SK-N-SH (cell line): Measurements from ENCODE around the gene PCED1A. TPM values are rescaled to one million over a fixed set of nuclear protein-coding genes. Genes with fewer than 3 reads are reported as not detected.

Experiments used
- CTCF ChIA-PET: fragments of 300-600, 350-600 bp; formaldehyde crosslinking; extraction: SDS; loops from one replicate; lab custom pipeline; 2021; lab: Yijun Ruan, JAX
- POLR2A ChIA-PET: fragments of 350-600 bp; sonication (Branson Sonifier 250); formaldehyde crosslinking; extraction: SDS; loops from one replicate; lab custom pipeline; 2020; ENCODE audit warnings: antibody characterized with exemption, inconsistent platforms; lab: Yijun Ruan, JAX
- DNase-seq: peaks from one replicate; pipeline ENCODE4 v3.0.0; 2012
- H2AFZ ChIP-seq: fragments of 200-600 bp; sonication (generic); 2 replicates; pipeline ENCODE4 v1.8.1; 2016; ENCODE audit warnings: antibody characterized with exemption, mild to moderate bottlenecking, low read depth
- H3F3A ChIP-seq: fragments of 200-600 bp; sonication (generic); replicated peaks from 2 replicates; pipeline ENCODE3; 2016; ENCODE audit warnings: antibody characterized with exemption, mild to moderate bottlenecking; ENCODE audit not compliant: insufficient read depth
- H3K27ac ChIP-seq, 2 experiments: fragments of 200-500 bp in 1 of 2; fragments of 200-600 bp in 1 of 2; sonication (Bioruptor generic) in 1 of 2; sonication (generic), shearing (Covaris generic) in 1 of 2; 2 replicates each; pipeline versions ENCODE4 v1.5.1 to v1.6.1; 2014 to 2016; ENCODE audit warnings: low read depth in 2 of 2, inconsistent platforms in 1 of 2, low read length in 1 of 2, mild to moderate bottlenecking in 1 of 2, mixed read lengths in 1 of 2
- H3K27me3 ChIP-seq: fragments of 200-600 bp; sonication (generic), shearing (Covaris generic); 2 replicates; pipeline ENCODE4 v1.6.1; 2016; ENCODE audit warnings: mixed run types; ENCODE audit not compliant: insufficient read depth
- H3K36me3 ChIP-seq, 2 experiments: fragments of 200-500 bp in 1 of 2; fragments of 200-600 bp in 1 of 2; sonication (Bioruptor generic) in 1 of 2; sonication (generic) in 1 of 2; replicated peaks in 1 of 2; 2 replicates each; pipeline versions ENCODE3 to v1.5.1; 2014 to 2016; ENCODE audit warnings: low read length in 1 of 2, mild to moderate bottlenecking in 1 of 2; ENCODE audit not compliant: insufficient read depth in 2 of 2, control insufficient read depth in 1 of 2
- H3K4me1 ChIP-seq, 2 experiments: fragments of 200-500 bp in 1 of 2; fragments of 200-600 bp in 1 of 2; sonication (Bioruptor generic) in 1 of 2; sonication (generic), shearing (Covaris generic) in 1 of 2; 2 replicates each; pipeline versions ENCODE4 v1.5.1 to v1.6.1; 2014 to 2016; ENCODE audit warnings: low read depth in 1 of 2, low read length in 1 of 2, mixed run types in 1 of 2; ENCODE audit not compliant: insufficient read depth in 2 of 2, control insufficient read depth in 1 of 2
- H3K4me2 ChIP-seq: fragments of 200-600 bp; sonication (generic), shearing (Covaris generic); 2 replicates; pipeline ENCODE4 v1.6.1; 2017; ENCODE audit warnings: mixed run types
- H3K4me3 ChIP-seq, 2 experiments: fragments of 200-500 bp in 1 of 2; fragments of 200-600 bp in 1 of 2; sonication (Bioruptor generic) in 1 of 2; sonication (generic), shearing (Covaris generic) in 1 of 2; 2 replicates each; pipeline versions ENCODE4 v1.5.1 to v1.8.1; 2014 to 2016; ENCODE audit warnings: low read depth in 2 of 2, inconsistent platforms in 1 of 2, low read length in 1 of 2, mild to moderate bottlenecking in 1 of 2, mixed read lengths in 1 of 2, moderate library complexity in 1 of 2
- H3K79me2 ChIP-seq: fragments of 200-600 bp; sonication (generic); 2 replicates; pipeline ENCODE4 v1.8.1; 2017; ENCODE audit warnings: mild to moderate bottlenecking; ENCODE audit not compliant: insufficient read depth
- H3K9ac ChIP-seq: fragments of 200-600 bp; sonication (generic); 2 replicates; pipeline ENCODE4 v1.6.1; 2017; ENCODE audit warnings: mixed run types
- H3K9me2 ChIP-seq: fragments of 200-600 bp; sonication (generic); 2 replicates; pipeline ENCODE4 v1.6.1; 2017; ENCODE audit warnings: mixed run types
- H3K9me3 ChIP-seq: fragments of 200-600 bp; sonication (generic); 2 replicates; pipeline ENCODE4 v1.6.1; 2017; ENCODE audit warnings: mixed run types, mild to moderate bottlenecking, moderate library complexity
- H4K20me1 ChIP-seq: fragments of 200-600 bp; sonication (generic); 2 replicates; pipeline ENCODE4 v1.6.1; 2017; ENCODE audit warnings: mild to moderate bottlenecking, mixed run types; ENCODE audit not compliant: insufficient read depth
- GABPA ChIP-seq: IDR thresholded peaks from 2 replicates; pipeline ENCODE4 v1.4.0; 2012; ENCODE audit warnings: low read depth, mild to moderate bottlenecking
- YY1 ChIP-seq: IDR thresholded peaks from 2 replicates; pipeline ENCODE4 v1.4.0; 2012; ENCODE audit warnings: low read depth, mild to moderate bottlenecking
- WGBS: methylation state at CpG from one replicate; pipeline ENCODE4 v1.1.6; 2017; ENCODE audit warnings: low lambda C conversion rate; 5-methylcytosine and 5-hydroxymethylcytosine counted together
- polyA plus RNA-seq, 3 experiments: library from polyadenylated mRNA; depleted of rRNA; stranded (reverse); fragments of >200 nt; gene quantifications; 2 replicates each; pipeline ENCODE4 v1.2.3, GENCODE V29; 2012

Gene PCED1A
- polyA plus RNA-seq, 1 of the 3 experiments (the other 2 are of a cell fraction): 65.2 TPM

DNA sequence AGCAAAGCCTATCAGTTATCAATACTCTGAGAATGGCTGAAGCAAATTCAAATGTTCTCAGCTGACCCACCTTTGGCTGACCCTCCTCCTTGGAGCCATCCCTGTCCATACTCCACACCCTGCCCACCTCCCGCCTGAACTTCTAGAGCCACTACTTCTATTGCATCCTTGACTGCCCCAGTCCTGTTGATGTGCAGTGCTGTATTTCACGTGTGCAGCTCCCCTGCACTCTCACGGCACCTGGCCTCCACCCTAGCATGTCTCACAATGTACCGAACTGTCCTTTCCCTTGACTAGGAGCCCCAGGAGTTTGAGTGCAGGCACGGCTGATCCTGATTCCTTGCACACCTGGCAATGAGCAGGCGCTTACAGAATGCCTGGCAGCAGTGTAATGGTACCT lies 47.0 kb downstream of the PCED1A start:
- Histone ChIP-seq H3K4me3 (no peak overlapping the region), H3K36me3 (peaks cover 0 to 19% of the 10 kb centered on the region in 2 experiments), H3F3A (no peaks in the 10 kb centered on the region), H3K79me2 (no peaks in the 10 kb centered on the region), H3K9me2 (no peaks in the 10 kb centered on the region), H2AFZ (no peak overlapping the region), H3K27ac (no peak overlapping the region), H3K27me3 (no peaks in the 10 kb centered on the region; the same call in 1 of the 2 replicates), H3K9me3 (no peaks in the 10 kb centered on the region), H3K4me1 (no peaks in the 10 kb centered on the region), H4K20me1 (no peaks in the 10 kb centered on the region)
- WGBS: 72% methylated on average over 6 of the region's 6 CpGs
- CTCF ChIA-PET: interaction anchor here (3.3 kb wide), 1 partner anchor 207 kb away, joined by 9 read pairs; no protein-coding TSS in a partner anchor
- POLR2A ChIA-PET: interaction anchor here (1.2 kb wide), 1 partner anchor 20 kb away, joined by 3 read pairs; no protein-coding TSS in a partner anchor
- TF ChIP-seq GABPA (no peak), YY1 (no peak)
- TF ChIP-seq, all 33 proteins: peak for 0
- H3K9ac ChIP-seq: no peak overlapping the region
- no peak for DNase-seq
- no peak overlapping the region for H3K4me2 ChIP-seq

Other genes starting within 250 kb of the PCED1A start
- 158 and 218 TPM in 2 replicates for gene NOP56, start 188.0 kb downstream of the PCED1A start, polyA plus RNA-seq (2012; rRNA removed)
- 233 and 268 TPM in 2 replicates for gene IDH3B, start 176.4 kb downstream of the PCED1A start, polyA plus RNA-seq (2012; rRNA removed)
- gene EBF4, start 147.9 kb downstream of the PCED1A start, polyA plus RNA-seq (2012; rRNA removed): 15.9 and 20.6 TPM in 2 replicates
- gene CPXM1, start 40.0 kb downstream of the PCED1A start, polyA plus RNA-seq (2012; rRNA removed): 58.3 and 99.9 TPM in 2 replicates
- 1.1 and 1.2 TPM in 2 replicates for gene C20orf141, start 25.7 kb downstream of the PCED1A start, polyA plus RNA-seq (2012; rRNA removed)
- gene TMEM239, start 24.3 kb downstream of the PCED1A start, polyA plus RNA-seq (2012; rRNA removed): 0.02 and 0.10 TPM in 2 replicates
- gene VPS16, start 90 bp upstream of the PCED1A start, polyA plus RNA-seq (2012; rRNA removed): 62.0 and 78.4 TPM in 2 replicates
- 47.6 and 55.4 TPM in 2 replicates for gene PTPRA, start 32.8 kb upstream of the PCED1A start, polyA plus RNA-seq (2012; rRNA removed)
- gene GNRH2, start 203.0 kb upstream of the PCED1A start, polyA plus RNA-seq (2012; rRNA removed): 0.31 and 0.58 TPM in 2 replicates
- gene MRPS26, start 205.4 kb upstream of the PCED1A start, polyA plus RNA-seq (2012; rRNA removed): 114 and 152 TPM in 2 replicates
- gene OXT, start 231.0 kb upstream of the PCED1A start, polyA plus RNA-seq (2012; rRNA removed): not detected in 2 replicates
- not detected in 2 replicates for gene AVP, start 244.1 kb upstream of the PCED1A start, polyA plus RNA-seq (2012; rRNA removed)